Activated CD4-positive, alpha-beta T cell treated with anti-CD3 and anti-CD28 coated beads, Interleukin-2, amount 10 ng/mL, durations not matched to agents 7 days and 5 days (primary cell): ENCODE measurements around the gene MEOX1. TPM values are rescaled to one million over a fixed set of nuclear protein-coding genes. Genes with fewer than 3 reads are reported as not detected.
"Not testable (repeated sequence)": the region's sequence is repeated elsewhere in the genome, so short reads cannot be mapped to it uniquely, and the experiment has no call there.

Source experiments
- CTCF ChIA-PET: fragments of 350-600 bp; sonication (Branson Sonifier 250); formaldehyde crosslinking; loops from one replicate; lab custom pipeline; 2021; ENCODE audit warnings: antibody characterized with exemption; lab: Charles Lee
- POLR2A ChIA-PET: fragments of 350-600 bp; sonication (Branson Sonifier 250); formaldehyde crosslinking; loops from one replicate; lab custom pipeline; 2021; ENCODE audit warnings: antibody characterized with exemption; lab: Charles Lee
- DNase-seq: peaks from one replicate; pipeline ENCODE4 v3.0.0-alpha.2; 2020
- H3K27ac Mint-ChIP-seq: one replicate; pipeline ENCODE4 v1.8.0; 2021; ENCODE audit warnings: mild to moderate bottlenecking, moderate library complexity, mixed read lengths
- H3K27me3 Mint-ChIP-seq: one replicate; pipeline ENCODE4 v1.8.0; 2021; ENCODE audit warnings: mixed read lengths
- H3K36me3 Mint-ChIP-seq: one replicate; pipeline ENCODE4 v1.8.0; 2021; ENCODE audit warnings: low read depth, mixed read lengths
- H3K4me1 Mint-ChIP-seq: one replicate; pipeline ENCODE4 v1.8.0; 2021; ENCODE audit warnings: mixed read lengths
- H3K4me3 Mint-ChIP-seq: one replicate; pipeline ENCODE4 v1.8.0; 2021; ENCODE audit warnings: mild to moderate bottlenecking, moderate library complexity, mixed read lengths
- H3K9me3 Mint-ChIP-seq: one replicate; pipeline ENCODE4 v1.8.0; 2021; ENCODE audit warnings: mixed read lengths
- total RNA-seq, 2 experiments: library from RNA; stranded (reverse); gene quantifications; one replicate each; pipeline ENCODE4 v1.2.3, GENCODE V29; 2021

MEOX1 gene
- total RNA-seq, 2 experiments from 2014 or later: 5.1 to 6.6 TPM

GRCh38 chr17:43609613-43610385 lies 51.9 kb downstream of the MEOX1 start:
- POLR2A ChIA-PET: no interaction called here
- peaks cover 5% of the 10 kb centered on the region for H3K9me3 Mint-ChIP-seq
- H3K4me1 Mint-ChIP-seq: peaks cover 4% of the 10 kb centered on the region
- no peaks in the 10 kb centered on the region for H3K36me3 Mint-ChIP-seq
- H3K27ac Mint-ChIP-seq: no peak overlapping the region
- DNase-seq: no peak
- peaks cover 6% of the 10 kb centered on the region for H3K27me3 Mint-ChIP-seq
- CTCF ChIA-PET: interaction anchor here (0.6 to 0.7 kb wide), 3 partner anchors 9 to 284 kb away, joined by 3 to 4 read pairs (median 3); no protein-coding TSS in a partner anchor
- no peak overlapping the region for H3K4me3 Mint-ChIP-seq

- peaks cover 4% of the 10 kb centered on the region for H3K4me1 Mint-ChIP-seq
- H3K27ac Mint-ChIP-seq: no peak overlapping the region
- no peak overlapping the region for H3K4me3 Mint-ChIP-seq
- peak; percentile 12 for DNase-seq
- POLR2A ChIA-PET: no interaction called here
- CTCF ChIA-PET: no interaction called here
- peaks cover 5% of the 10 kb centered on the region for H3K9me3 Mint-ChIP-seq
- H3K27me3 Mint-ChIP-seq: peaks cover 5% of the 10 kb centered on the region
- H3K36me3 Mint-ChIP-seq: no peaks in the 10 kb centered on the region
Measured at GRCh38 chr17:43608313-43608712, 53.4 kb downstream of the MEOX1 start.

- Mint-ChIP-seq H3K4me1 (peaks cover 2% of the 10 kb centered on the region), H3K27ac (no peak overlapping the region), H3K4me3 (no peak overlapping the region), H3K27me3 (peaks cover 9% of the 10 kb centered on the region), H3K36me3 (no peaks in the 10 kb centered on the region), H3K9me3 (peaks cover 1% of the 10 kb centered on the region)
- POLR2A ChIA-PET: no interaction called here
- no peak for DNase-seq
- CTCF ChIA-PET: no interaction called here
Measured at GRCh38 chr17:43604549-43604948, 57.2 kb downstream of the MEOX1 start.

GRCh38 chr17:43603321-43603720 lies 58.4 kb downstream of the MEOX1 start:
- Mint-ChIP-seq H3K4me1 (no peaks in the 10 kb centered on the region), H3K27me3 (peaks cover 9% of the 10 kb centered on the region), H3K9me3 (no peaks in the 10 kb centered on the region), H3K27ac (no peak overlapping the region), H3K4me3 (no peak overlapping the region), H3K36me3 (no peaks in the 10 kb centered on the region)
- CTCF ChIA-PET: no interaction called here
- POLR2A ChIA-PET: no interaction called here
- no peak for DNase-seq

- CTCF ChIA-PET, H3K27ac Mint-ChIP-seq, H3K36me3 Mint-ChIP-seq, H3K4me3 Mint-ChIP-seq, POLR2A ChIA-PET, H3K27me3 Mint-ChIP-seq, H3K4me1 Mint-ChIP-seq, H3K9me3 Mint-ChIP-seq, DNase-seq: not testable (repeated sequence)
Measured at GRCh38 chr17:43602556-43602955, 59.2 kb downstream of the MEOX1 start.

DNA sequence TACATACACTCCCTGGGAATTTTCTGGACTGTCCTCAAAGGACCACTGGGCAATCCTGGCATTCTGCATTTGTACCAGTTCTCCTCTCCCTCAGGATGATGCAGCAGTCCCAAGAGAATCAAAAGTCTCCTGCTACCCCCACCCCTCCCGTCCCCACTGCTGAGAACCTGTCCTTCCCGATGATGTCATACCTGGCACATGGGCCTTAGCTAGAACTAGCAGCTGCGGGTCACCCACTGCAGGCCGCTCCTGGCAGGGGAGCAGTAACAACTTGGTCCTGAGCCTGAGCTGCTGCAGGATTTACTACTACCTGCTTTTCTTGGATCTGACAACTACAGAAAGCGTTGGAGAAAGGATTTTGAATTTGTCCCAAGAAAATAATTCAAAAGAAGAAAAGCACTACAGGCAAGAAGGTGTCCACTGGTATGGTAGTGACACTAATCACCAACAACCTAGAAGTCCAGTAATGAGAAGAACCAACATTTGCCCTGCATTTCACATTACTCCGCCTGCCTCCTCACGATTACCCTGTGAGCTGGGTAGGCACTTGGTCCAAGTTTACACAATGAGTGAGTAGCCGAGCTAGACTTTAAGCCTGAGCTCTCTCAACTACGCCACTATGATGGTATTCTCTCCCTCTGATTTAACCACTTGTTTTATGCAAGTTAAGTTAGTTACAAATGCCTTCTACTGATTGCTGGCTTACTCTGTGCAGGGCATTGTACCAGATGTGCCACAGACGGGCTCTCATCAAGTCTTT lies 60.3 kb downstream of the MEOX1 start:
- POLR2A ChIA-PET: no interaction called here

GRCh38 chr17:43599835-43600234 lies 61.9 kb downstream of the MEOX1 start:
- peaks cover 9% of the 10 kb centered on the region for H3K27me3 Mint-ChIP-seq
- no peaks in the 10 kb centered on the region for H3K9me3 Mint-ChIP-seq
- no peaks in the 10 kb centered on the region for H3K4me1 Mint-ChIP-seq
- POLR2A ChIA-PET: no interaction called here
- H3K4me3 Mint-ChIP-seq: no peak overlapping the region
- no peak overlapping the region for H3K27ac Mint-ChIP-seq
- no peak for DNase-seq
- CTCF ChIA-PET: no interaction called here
- H3K36me3 Mint-ChIP-seq: no peaks in the 10 kb centered on the region

More for the DNA sequence above, 60.3 kb downstream of the MEOX1 start:
- no peaks in the 10 kb centered on the region for H3K36me3 Mint-ChIP-seq
- H3K4me1 Mint-ChIP-seq: no peaks in the 10 kb centered on the region
- CTCF ChIA-PET: interaction anchor here (0.5 to 1.2 kb wide), 2 partner anchors 72 to 79 kb away, joined by 3 to 7 read pairs; no protein-coding TSS in a partner anchor
- peaks cover 9% of the 10 kb centered on the region for H3K27me3 Mint-ChIP-seq
- no peaks in the 10 kb centered on the region for H3K9me3 Mint-ChIP-seq
- no peak overlapping the region for H3K4me3 Mint-ChIP-seq
- no peak overlapping the region for H3K27ac Mint-ChIP-seq
- DNase-seq: no peak

DNA sequence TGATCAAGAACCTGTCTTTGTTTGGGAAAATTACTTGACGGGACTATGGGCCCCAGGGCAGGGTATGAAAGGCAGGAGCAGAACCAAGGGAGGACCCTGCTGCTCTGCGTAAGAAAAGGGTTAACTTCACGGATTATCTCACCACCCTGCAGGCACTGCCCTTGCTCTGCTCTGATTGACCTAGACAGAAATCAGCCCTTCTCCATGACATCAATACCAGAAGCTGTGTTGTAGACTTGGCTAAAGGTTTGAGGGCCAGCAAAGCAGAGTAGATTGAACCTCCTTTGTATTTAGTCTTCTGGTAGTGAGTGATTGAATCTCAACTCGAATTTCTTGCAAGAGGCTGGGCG lies 62.7 kb downstream of the MEOX1 start:
- no peaks in the 10 kb centered on the region for H3K9me3 Mint-ChIP-seq
- DNase-seq: no peak
- POLR2A ChIA-PET: interaction anchor here (0.6 kb wide), 1 partner anchor 227 kb away, joined by 3 read pairs; no protein-coding TSS in a partner anchor
- CTCF ChIA-PET: no interaction called here
- H3K27ac Mint-ChIP-seq: no peak overlapping the region
- no peaks in the 10 kb centered on the region for H3K36me3 Mint-ChIP-seq
- no peak overlapping the region for H3K4me3 Mint-ChIP-seq
- H3K4me1 Mint-ChIP-seq: no peaks in the 10 kb centered on the region
- H3K27me3 Mint-ChIP-seq: peaks cover 8% of the 10 kb centered on the region

DNA sequence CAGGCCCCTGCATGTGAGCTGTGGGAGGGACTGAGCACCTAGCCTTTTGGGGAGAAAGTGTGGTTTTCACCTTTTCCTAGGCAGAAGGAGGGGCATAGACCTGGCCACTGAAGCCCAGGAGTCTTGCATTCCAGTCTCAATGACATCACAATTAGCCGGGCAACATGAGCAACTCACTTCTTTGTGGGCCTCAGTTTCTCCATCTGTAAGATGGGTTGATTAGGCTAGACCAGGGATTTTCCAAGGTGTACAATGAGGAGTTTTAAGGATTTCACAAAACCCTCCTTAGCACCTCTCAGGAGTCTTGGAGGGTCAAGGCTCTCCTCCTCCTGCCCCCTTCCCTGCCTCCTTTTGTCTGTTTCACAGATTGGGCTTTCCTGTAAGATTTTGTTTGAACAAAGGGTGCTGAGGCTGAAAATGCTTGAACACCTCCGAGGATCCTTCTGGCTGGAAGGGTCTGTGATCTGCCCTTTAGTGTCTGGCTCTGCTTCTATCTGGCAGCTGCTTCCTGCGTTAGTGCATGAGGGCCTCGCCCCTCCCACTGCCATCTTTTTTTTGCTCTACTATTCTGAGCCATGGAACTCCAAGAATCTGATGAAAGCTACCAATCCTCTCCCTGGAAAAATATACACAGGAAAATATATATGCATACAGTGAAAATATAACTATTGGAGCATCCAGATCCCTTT lies 63.2 kb downstream of the MEOX1 start:
- H3K9me3 Mint-ChIP-seq: no peaks in the 10 kb centered on the region
- no peak overlapping the region for H3K27ac Mint-ChIP-seq
- ChIA-PET POLR2A (interaction anchor here (0.6 kb wide), 1 partner anchor 228 kb away, joined by 3 read pairs; no protein-coding TSS in a partner anchor), CTCF (no interaction called here)
- H3K27me3 Mint-ChIP-seq: peaks cover 7% of the 10 kb centered on the region
- no peak overlapping the region for H3K4me3 Mint-ChIP-seq
- H3K36me3 Mint-ChIP-seq: no peaks in the 10 kb centered on the region
- H3K4me1 Mint-ChIP-seq: no peaks in the 10 kb centered on the region
- no peak for DNase-seq

- Mint-ChIP-seq H3K4me3 (no peak overlapping the region), H3K4me1 (no peaks in the 10 kb centered on the region), H3K27ac (no peak overlapping the region), H3K36me3 (no peaks in the 10 kb centered on the region), H3K27me3 (peaks cover 4% of the 10 kb centered on the region), H3K9me3 (no peaks in the 10 kb centered on the region)
- no peak for DNase-seq
- ChIA-PET POLR2A (no interaction called here), CTCF (interaction anchor here (0.6 kb wide), 1 partner anchor 291 kb away, joined by 3 read pairs; no protein-coding TSS in a partner anchor)
Measured at GRCh38 chr17:43597624-43598356, 63.9 kb downstream of the MEOX1 start.

DNA sequence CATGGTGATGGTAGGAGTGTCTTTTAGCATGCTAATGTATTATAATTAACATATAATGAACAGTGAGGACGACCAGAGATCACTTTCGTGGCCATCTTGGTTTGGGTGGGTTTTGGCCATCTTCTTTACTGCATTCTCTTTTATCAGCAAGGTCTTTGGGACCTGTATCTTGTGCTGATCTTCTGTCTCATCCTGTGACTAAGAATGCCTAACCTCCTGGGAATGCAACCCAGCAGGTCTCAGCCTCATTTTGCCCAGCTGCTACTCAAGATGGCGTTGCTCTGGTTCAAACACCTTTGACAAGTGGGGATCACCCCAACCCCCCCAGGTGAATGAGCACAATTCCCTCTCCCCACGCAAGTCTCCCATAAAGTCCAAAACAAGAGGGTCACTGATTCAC lies 66.3 kb downstream of the MEOX1 start:
- Mint-ChIP-seq H3K36me3 (no peaks in the 10 kb centered on the region), H3K27me3 (peaks cover 3% of the 10 kb centered on the region), H3K4me3 (no peak overlapping the region), H3K4me1 (no peaks in the 10 kb centered on the region), H3K27ac (no peak overlapping the region), H3K9me3 (no peaks in the 10 kb centered on the region)
- ChIA-PET POLR2A (no interaction called here), CTCF (interaction anchor here (0.6 kb wide), 1 partner anchor 16 kb away, joined by 4 read pairs; no protein-coding TSS in a partner anchor)
- DNase-seq: no peak
